AG09309 (cell line): ENCODE results near the gene BTAF1.

Source experiments
- DNase-seq: peaks from one replicate; pipeline ENCODE4 v3.0.0-alpha.2; 2010; ENCODE audit warnings: low read depth
- H3K4me3 ChIP-seq: 2 replicates; pipeline ENCODE4 v1.5.1; 2011; ENCODE audit warnings: mild to moderate bottlenecking, low read depth, low read length, moderate library complexity; ENCODE audit not compliant: control insufficient read depth
- CTCF ChIP-seq: IDR thresholded peaks from 2 replicates; pipeline ENCODE4 v1.5.1; 2011; ENCODE audit warnings: mild to moderate bottlenecking, low read depth, low read length, inconsistent platforms; ENCODE audit not compliant: insufficient read depth, control insufficient read depth; ENCODE audit errors: missing control alignments

BTAF1 gene

DNA sequence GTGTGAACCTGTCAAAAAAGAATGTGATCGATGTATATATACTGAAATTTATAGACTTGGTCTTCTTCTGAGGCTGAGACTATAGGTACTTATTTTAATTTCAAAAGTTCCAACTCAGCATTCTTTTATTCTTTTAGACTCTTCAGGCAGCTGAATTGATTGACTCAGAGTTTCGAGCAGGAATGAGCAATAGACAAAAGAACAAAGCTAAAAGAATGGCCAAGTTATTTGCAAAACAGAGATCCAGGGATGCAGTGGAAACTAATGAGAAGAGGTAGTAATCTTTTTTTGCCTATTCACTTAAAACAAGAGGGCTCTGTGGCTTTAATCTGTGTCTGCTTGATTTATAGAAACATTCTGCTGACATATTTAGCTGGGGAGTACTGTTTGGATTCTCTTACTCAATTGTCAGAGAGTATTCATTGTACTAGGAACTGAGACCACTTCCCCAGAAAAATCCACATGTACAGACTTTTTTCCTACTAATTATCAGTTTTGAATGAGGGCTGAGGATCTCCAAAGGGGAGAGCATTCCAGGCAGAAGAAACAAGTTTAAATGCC lies 30.1 kb downstream of the BTAF1 start:
- no peak for DNase-seq
- H3K4me3 ChIP-seq = no peak overlapping the region
- TF ChIP-seq CTCF = no peak

GRCh38 chr10:91955114-91955513 lies 31.5 kb downstream of the BTAF1 start:
- TF ChIP-seq CTCF = no peak
- no peak for DNase-seq
- H3K4me3 ChIP-seq = no peak overlapping the region

- no peak overlapping the region for H3K4me3 ChIP-seq
- no peak for TF ChIP-seq CTCF
- DNase-seq = no peak
Measured at GRCh38 chr10:91957091-91957490, 33.5 kb downstream of the BTAF1 start.

DNA sequence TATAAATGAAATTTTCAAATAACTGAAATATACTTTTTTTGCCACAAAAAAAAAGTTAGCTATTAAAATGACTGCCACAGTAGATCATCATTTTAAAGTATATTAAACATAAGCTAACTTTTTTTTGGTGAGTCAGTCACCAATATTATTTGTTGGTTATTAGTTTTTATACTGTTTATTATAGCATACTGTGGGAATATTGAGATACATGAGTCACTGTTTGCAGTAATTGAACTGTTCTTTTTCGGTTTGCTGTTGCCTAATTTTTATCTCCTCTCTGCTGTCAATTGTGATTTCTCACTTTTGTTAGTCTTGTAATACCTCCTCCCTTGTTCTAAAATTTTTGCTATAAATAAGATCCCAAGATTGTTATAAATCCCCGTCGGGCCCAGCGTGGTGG lies 45.7 kb downstream of the BTAF1 start:
- no peak for TF ChIP-seq CTCF
- H3K4me3 ChIP-seq = no peak overlapping the region
- DNase-seq = no peak

- no peak for TF ChIP-seq CTCF
- H3K4me3 ChIP-seq = no peak overlapping the region
- peak; percentile 5 for DNase-seq
Measured at GRCh38 chr10:91974960-91975359, 51.4 kb downstream of the BTAF1 start.

GRCh38 chr10:91975438-91975837 lies 51.9 kb downstream of the BTAF1 start:
- TF ChIP-seq CTCF = no peak
- H3K4me3 ChIP-seq = no peak overlapping the region
- no peak for DNase-seq

DNA sequence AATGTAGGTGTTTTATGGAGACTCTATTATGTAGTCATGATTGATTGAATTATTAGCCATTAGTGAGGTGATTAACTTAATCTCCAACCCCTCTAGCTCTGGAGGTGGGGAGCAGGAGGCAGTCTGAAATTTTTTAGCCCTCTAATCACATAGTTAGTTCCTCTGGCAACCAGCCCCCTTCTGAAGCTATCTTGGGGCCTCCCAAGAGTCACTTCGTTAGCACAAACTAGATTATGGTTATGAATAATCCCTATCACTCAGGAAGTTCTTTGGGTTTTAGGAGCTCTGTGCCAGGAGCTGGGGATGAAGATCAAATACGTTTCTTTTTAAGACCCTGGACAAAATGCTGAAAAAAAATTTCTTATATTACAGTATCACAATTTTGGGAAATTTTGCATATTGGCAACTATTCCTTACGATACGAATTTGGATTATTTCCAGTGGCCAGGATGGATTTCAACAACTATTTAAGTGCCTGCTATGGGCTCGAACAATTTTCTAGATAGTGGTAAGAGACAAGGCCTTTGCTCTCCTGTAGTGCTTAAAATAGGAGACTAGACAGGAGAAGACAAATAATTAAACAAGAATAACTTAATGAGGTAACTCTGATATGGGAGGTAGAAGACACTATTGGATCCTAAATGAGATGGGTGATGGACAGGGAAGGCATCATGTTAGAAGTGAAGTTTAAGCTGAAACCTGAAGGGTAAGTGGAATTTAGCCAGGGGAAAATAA lies 52.9 kb downstream of the BTAF1 start:
- no peak for TF ChIP-seq CTCF
- no peak for DNase-seq
- no peak overlapping the region for H3K4me3 ChIP-seq
